HCT116 (cell line): ENCODE data around the gene UBL4B. TPM values are rescaled to one million over a fixed set of nuclear protein-coding genes. Genes with fewer than 3 reads are reported as not detected.

Experiments
- ATAC-seq: fragments of 200-7000 bp; cut with Tn5 transposase; 2 replicates; pipeline ENCODE4 v1.9.1; 2020; ENCODE audit warnings: mild to moderate bottlenecking, moderate library complexity
- BruUV-seq: library from RNA; stranded (reverse); fragments of 400-500 nt; replicated peaks from 2 replicates; lab custom pipeline; 2021; lab: Mats Ljungman, UMichigan
- CTCF ChIA-PET: fragments of 300-600 bp; sonication (Branson Sonifier 250); formaldehyde crosslinking; loops from one replicate; lab custom pipeline; 2021; ENCODE audit warnings: antibody characterized with exemption; lab: Charles Lee
- POLR2A ChIA-PET: fragments of 300-600, 350-600 bp; sonication (Branson Sonifier 250); formaldehyde crosslinking; loops from one replicate; lab custom pipeline; 2021; ENCODE audit warnings: antibody characterized with exemption; lab: Charles Lee
- RAD21 ChIA-PET, 2 experiments: fragments of 300-600 bp; sonication (Branson Sonifier 250); formaldehyde crosslinking; loops; one replicate each; lab custom pipeline; 2023; ENCODE audit warnings: low total read pairs in 2 of 2; ENCODE audit not compliant: uncharacterized antibody in 2 of 2, unreplicated experiment in 2 of 2, low non-redundant PET in 1 of 2; lab: Charles Lee
- DNase-seq: peaks from one replicate; pipeline ENCODE4 v3.0.0-alpha.2; 2010; ENCODE audit warnings: low read depth, low spot score
- H2AFZ ChIP-seq: fragments of 200-600 bp; shearing (Covaris generic), sonication (generic); 2 replicates; pipeline ENCODE4 v1.6.1; 2017; ENCODE audit warnings: low read depth, mixed run types, mixed read lengths, antibody characterized with exemption, low read length; ENCODE audit not compliant: poor library complexity, severe bottlenecking
- H3K27ac ChIP-seq: 2 replicates; pipeline ENCODE4 v1.5.1; 2012; ENCODE audit warnings: low read depth, low read length
- H3K27me3 ChIP-seq: fragments of 200-600 bp; sonication (generic); 2 replicates; pipeline ENCODE4 v1.6.1; 2016; ENCODE audit warnings: mixed run types, low read length, mixed read lengths; ENCODE audit not compliant: insufficient read depth
- H3K36me3 ChIP-seq, 2 experiments: fragments of 200-500 bp in 1 of 2; fragments of 200-600 bp in 1 of 2; sonication (Bioruptor generic) in 1 of 2; sonication (generic) in 1 of 2; 2 replicates each; pipeline versions ENCODE4 v1.5.1 to v1.6.1; 2014 to 2016; ENCODE audit warnings: low read length in 2 of 2, inconsistent platforms in 1 of 2, mixed read lengths in 1 of 2, mixed run types in 1 of 2; ENCODE audit not compliant: insufficient read depth in 2 of 2, control insufficient read depth in 1 of 2
- H3K4me1 ChIP-seq, 2 experiments: fragments of 200-600 bp in 1 of 2; sonication (generic) in 1 of 2; 2 replicates each; pipeline versions ENCODE4 v1.5.1 to v1.6.1; 2012 to 2017; ENCODE audit warnings: low read length in 2 of 2, inconsistent platforms in 1 of 2, mild to moderate bottlenecking in 1 of 2, mixed read lengths in 1 of 2, mixed run types in 1 of 2, moderate library complexity in 1 of 2; ENCODE audit not compliant: insufficient read depth in 2 of 2, control insufficient read depth in 1 of 2
- H3K4me2 ChIP-seq: fragments of 200-600 bp; sonication (generic); 2 replicates; pipeline ENCODE4 v1.6.1; 2017; ENCODE audit warnings: mixed run types, low read length, mixed read lengths
- H3K4me3 ChIP-seq, 2 experiments: fragments of 200-600 bp in 1 of 2; sonication (generic) in 1 of 2; replicated peaks in 1 of 2; 2 replicates each; pipeline ENCODE4 v1.5.1; 2011 to 2016; ENCODE audit warnings: low read length in 2 of 2, control low read depth in 1 of 2, low read depth in 1 of 2, mild to moderate bottlenecking in 1 of 2, mixed read lengths in 1 of 2, mixed run types in 1 of 2
- H3K79me2 ChIP-seq: fragments of 200-600 bp; sonication (generic); 2 replicates; pipeline ENCODE4 v1.6.1; 2017; ENCODE audit warnings: mild to moderate bottlenecking, mixed run types, low read length, moderate library complexity, mixed read lengths; ENCODE audit not compliant: insufficient read depth
- H3K9ac ChIP-seq: fragments of 200-600 bp; sonication (generic); 2 replicates; pipeline ENCODE4 v1.6.1; 2016; ENCODE audit warnings: low read length, mixed read lengths
- H3K9me2 ChIP-seq: fragments of 200-600 bp; sonication (generic), shearing (Covaris generic); 2 replicates; pipeline ENCODE4 v1.6.1; 2017; ENCODE audit warnings: mixed run types, mild to moderate bottlenecking, moderate library complexity; ENCODE audit not compliant: insufficient read depth
- H3K9me3 ChIP-seq, 2 experiments: fragments of 200-500 bp in 1 of 2; fragments of 200-600 bp in 1 of 2; sonication (Bioruptor generic) in 1 of 2; sonication (generic) in 1 of 2; 2 replicates each; pipeline ENCODE4 v1.6.1; 2014 to 2017; ENCODE audit warnings: low read length in 2 of 2, mixed read lengths in 2 of 2, inconsistent platforms in 1 of 2, low read depth in 1 of 2, mild to moderate bottlenecking in 1 of 2, mixed run types in 1 of 2, moderate library complexity in 1 of 2; ENCODE audit not compliant: control insufficient read depth in 1 of 2, insufficient read depth in 1 of 2
- H4K20me1 ChIP-seq: fragments of 200-600 bp; sonication (generic), shearing (Covaris generic); 2 replicates; pipeline ENCODE4 v1.6.1; 2017; ENCODE audit warnings: mixed run types, mild to moderate bottlenecking, moderate library complexity; ENCODE audit not compliant: insufficient read depth
- CBX3 ChIP-seq: IDR thresholded peaks from 2 replicates; pipeline ENCODE4 v1.6.1; 2012; ENCODE audit warnings: low read depth
- CEBPB ChIP-seq: IDR thresholded peaks from 2 replicates; pipeline ENCODE4 v1.6.1; 2012; ENCODE audit warnings: low read depth
- EGR1 ChIP-seq: IDR thresholded peaks from 2 replicates; pipeline ENCODE4 v1.6.1; 2012; ENCODE audit warnings: low read depth
- EZH2phosphoT487 ChIP-seq: fragments of 200-600 bp; IDR thresholded peaks from 2 replicates; pipeline ENCODE4 v1.6.1; 2018; ENCODE audit warnings: antibody characterized with exemption, borderline replicate concordance
- FOSL1 ChIP-seq: IDR thresholded peaks from 2 replicates; pipeline ENCODE4 v1.6.1; 2012; ENCODE audit warnings: low read depth
- JUND ChIP-seq: IDR thresholded peaks from 2 replicates; pipeline ENCODE4 v1.6.1; 2012
- POLR2A ChIP-seq: IDR thresholded peaks from 2 replicates; pipeline ENCODE4 v1.7.0; 2011; ENCODE audit warnings: borderline replicate concordance; ENCODE audit not compliant: insufficient read depth, insufficient read length; ENCODE audit errors: extremely low read depth
- POLR2AphosphoS5 ChIP-seq: IDR thresholded peaks from 2 replicates; pipeline ENCODE4 v1.6.1; 2011; ENCODE audit warnings: mild to moderate bottlenecking, low read depth, low read length, moderate library complexity
- RAD21 ChIP-seq: IDR thresholded peaks from 2 replicates; pipeline ENCODE4 v1.6.1; 2012; ENCODE audit warnings: low read depth, mild to moderate bottlenecking
- REST ChIP-seq: IDR thresholded peaks from 2 replicates; pipeline ENCODE4 v1.6.1; 2012; ENCODE audit warnings: low read depth
- SP1 ChIP-seq: IDR thresholded peaks from 2 replicates; pipeline ENCODE4 v1.6.1; 2012; ENCODE audit warnings: low read depth
- SRF ChIP-seq: IDR thresholded peaks from 2 replicates; pipeline ENCODE4 v1.6.1; 2012; ENCODE audit warnings: low read depth
- TCF7L2 ChIP-seq: IDR thresholded peaks from 2 replicates; pipeline ENCODE4 v1.7.0; 2011; ENCODE audit warnings: borderline replicate concordance, inconsistent platforms; ENCODE audit not compliant: insufficient read depth, insufficient read length; ENCODE audit errors: extremely low read depth
- ZBTB33 ChIP-seq: IDR thresholded peaks from 2 replicates; pipeline ENCODE4 v1.6.1; 2011; ENCODE audit warnings: mild to moderate bottlenecking, low read length, moderate library complexity; ENCODE audit not compliant: insufficient replicate concordance; ENCODE audit errors: extremely low read depth
- ZNF274 ChIP-seq: fragments of 200-500 bp; sonication (Bioruptor generic); IDR thresholded peaks from 2 replicates; pipeline ENCODE4 v1.6.1; 2014; ENCODE audit warnings: mild to moderate bottlenecking, low read depth, low read length, inconsistent platforms
- intact Hi-C: fragments of 100-400 bp; cut with micrococcal nuclease; formaldehyde crosslinking; loops from 2 replicates; pipeline ENCODE4 v1.10.0; 2022
- total RNA-seq: library from RNA; stranded (reverse); gene quantifications from one replicate; pipeline ENCODE4 v1.2.1, GENCODE V29; 2021; ENCODE audit not compliant: unreplicated experiment
- TF ChIP-seq, protein P1 (sequence below): IDR thresholded peaks from 2 replicates; pipeline ENCODE4 v1.6.1; 2012

The UBL4B gene
- total RNA-seq, 1 experiment from 2014 or later: 0.57 TPM

GRCh38 chr1:110112656-110113055, 413 bp downstream of the UBL4B start:
- peaks cover 7% of the 10 kb centered on the region; the same call in 1 of the 2 replicates for H3K27me3 ChIP-seq

More at GRCh38 chr1:110112656-110113055, 413 bp downstream of the UBL4B start:
- Histone ChIP-seq H3K9me3 (no peaks in the 10 kb centered on the region), H3K4me3 (no peak overlapping the region), H3K4me1 (no peaks in the 10 kb centered on the region), H2AFZ (no peak overlapping the region), H4K20me1 (no peaks in the 10 kb centered on the region), H3K79me2 (no peaks in the 10 kb centered on the region), H3K9ac (no peak overlapping the region), H3K4me2 (no peak overlapping the region), H3K27ac (no peak overlapping the region), H3K9me2 (no peaks in the 10 kb centered on the region), H3K36me3 (no peaks in the 10 kb centered on the region)
- BruUV-seq: no TSS peak
- no peak for TF ChIP-seq JUND
- no peak for TF ChIP-seq POLR2A
- no peak for TF ChIP-seq SRF
- TF ChIP-seq, protein P1, sequence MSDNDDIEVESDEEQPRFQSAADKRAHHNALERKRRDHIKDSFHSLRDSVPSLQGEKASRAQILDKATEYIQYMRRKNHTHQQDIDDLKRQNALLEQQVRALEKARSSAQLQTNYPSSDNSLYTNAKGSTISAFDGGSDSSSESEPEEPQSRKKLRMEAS: no peak
- TF ChIP-seq EGR1: no peak
- no peak for TF ChIP-seq ZBTB33
- TF ChIP-seq EZH2phosphoT487: no peak
- no peak for TF ChIP-seq REST
- no peak for TF ChIP-seq POLR2AphosphoS5
- no peak for TF ChIP-seq ZNF274
- no peak for TF ChIP-seq TCF7L2
- no peak for TF ChIP-seq SP1
- TF ChIP-seq FOSL1: no peak
- no peak for TF ChIP-seq CEBPB
- no peak for TF ChIP-seq RAD21
- no peak for TF ChIP-seq CBX3
- intact Hi-C loops: no loop called here
- ATAC-seq (no peak), DNase-seq (no peak)
- ChIA-PET CTCF (no interaction called here), RAD21 (no interaction called here), POLR2A (no interaction called here)
